GM23338 (cell line): ENCODE measurements around the gene CALCOCO1. TPM values are rescaled to one million over a fixed set of nuclear protein-coding genes. Genes with fewer than 3 reads are reported as not detected.

Source experiments
- ATAC-seq: fragments of 200-7000 bp; cut with Tn5 transposase; 3 replicates; pipeline ENCODE4 v1.9.1; 2020
- DNase-seq: peaks from one replicate; pipeline ENCODE4 v3.0.0-alpha.2; 2015; ENCODE audit warnings: low spot score
- H2AFZ ChIP-seq: fragments of 200-600 bp; sonication (generic); 2 replicates; pipeline ENCODE4 v1.8.0; 2016; ENCODE audit warnings: antibody characterized with exemption, mild to moderate bottlenecking, moderate library complexity
- H3F3A ChIP-seq: fragments of 200-600 bp; sonication (generic); replicated peaks from 2 replicates; pipeline ENCODE4 v1.8.0; 2017; ENCODE audit warnings: antibody characterized with exemption, mixed run types, low read depth
- H3K27ac ChIP-seq: fragments of 200-600 bp; sonication (generic); 2 replicates; pipeline ENCODE4 v1.6.1; 2016; ENCODE audit warnings: low read depth
- H3K27me3 ChIP-seq: fragments of 200-600 bp; sonication (generic); 2 replicates; pipeline ENCODE4 v1.8.0; 2016; ENCODE audit warnings: mild to moderate bottlenecking, mixed run types, moderate library complexity; ENCODE audit not compliant: insufficient read depth
- H3K36me3 ChIP-seq: fragments of 200-600 bp; sonication (generic); 2 replicates; pipeline ENCODE4 v1.8.0; 2016; ENCODE audit warnings: mild to moderate bottlenecking; ENCODE audit not compliant: insufficient read depth
- H3K4me1 ChIP-seq: fragments of 200-600 bp; sonication (generic); 2 replicates; pipeline ENCODE4 v1.8.0; 2016; ENCODE audit warnings: mild to moderate bottlenecking, moderate library complexity; ENCODE audit not compliant: insufficient read depth
- H3K4me2 ChIP-seq: fragments of 200-600 bp; sonication (generic); 2 replicates; pipeline ENCODE4 v1.7.1; 2017; ENCODE audit warnings: mixed run types
- H3K4me3 ChIP-seq: fragments of 200-600 bp; sonication (generic); 2 replicates; pipeline ENCODE4 v1.6.1; 2016; ENCODE audit warnings: mixed run types
- H3K79me2 ChIP-seq: fragments of 200-600 bp; sonication (generic); replicated peaks from 2 replicates; pipeline ENCODE4 v1.8.0; 2017; ENCODE audit warnings: mild to moderate bottlenecking; ENCODE audit not compliant: insufficient read depth
- H3K9me2 ChIP-seq: fragments of 200-600 bp; sonication (generic); 2 replicates; pipeline ENCODE4 v1.8.0; 2017; ENCODE audit not compliant: insufficient read depth
- H4K20me1 ChIP-seq: fragments of 200-600 bp; sonication (generic); replicated peaks from 2 replicates; pipeline ENCODE4 v1.8.0; 2017; ENCODE audit warnings: mild to moderate bottlenecking; ENCODE audit not compliant: insufficient read depth
- H3K27ac Mint-ChIP-seq: 2 replicates; pipeline ENCODE4 v1.8.0; 2020; ENCODE audit warnings: inconsistent platforms, mild to moderate bottlenecking, moderate library complexity, mixed read lengths
- H3K27me3 Mint-ChIP-seq: 3 replicates; pipeline ENCODE4 v1.8.0; 2022; ENCODE audit warnings: low read depth, mild to moderate bottlenecking, moderate library complexity, mixed read lengths, inconsistent platforms; ENCODE audit not compliant: insufficient read depth, poor library complexity
- H3K36me3 Mint-ChIP-seq: 3 replicates; pipeline ENCODE4 v1.8.0; 2021; ENCODE audit warnings: low read depth, mild to moderate bottlenecking, inconsistent platforms, moderate library complexity, mixed read lengths
- H3K4me1 Mint-ChIP-seq: 3 replicates; pipeline ENCODE4 v1.8.0; 2020; ENCODE audit warnings: mild to moderate bottlenecking, inconsistent platforms, mixed read lengths
- H3K4me3 Mint-ChIP-seq: 3 replicates; pipeline ENCODE4 v1.8.0; 2021; ENCODE audit warnings: moderate library complexity, mild to moderate bottlenecking, inconsistent platforms, mixed read lengths
- H3K9me3 Mint-ChIP-seq: 3 replicates; pipeline ENCODE4 v1.8.0; 2020; ENCODE audit warnings: moderate library complexity, mild to moderate bottlenecking, inconsistent platforms, mixed read lengths
- CREB1 ChIP-seq: fragments of 250-450 bp; sonication (Bioruptor Pico); IDR thresholded peaks from 2 replicates; pipeline ENCODE4 v1.5.0; 2020; ENCODE audit warnings: low read depth, mild to moderate bottlenecking, moderate library complexity
- CTCF ChIP-seq, 2 experiments: fragments of 200-600 bp in 1 of 2; sonication (generic) in 1 of 2; conservative IDR thresholded peaks; 2 replicates each; pipeline versions ENCODE4 v1.5.1 to v1.6.1; 2016 to 2017; ENCODE audit warnings: antibody characterized with exemption in 2 of 2, low read depth in 2 of 2, mild to moderate bottlenecking in 2 of 2, moderate library complexity in 1 of 2
- ETS1 ChIP-seq: IDR thresholded peaks from 2 replicates; pipeline ENCODE4 v1.6.1; 2016; ENCODE audit warnings: antibody characterized with exemption
- EZH2 ChIP-seq: fragments of 200-600 bp; sonication (generic); IDR thresholded peaks from one replicate; pipeline ENCODE4 v1.8.0; 2017; ENCODE audit warnings: antibody characterized with exemption, mild to moderate bottlenecking, low read depth; ENCODE audit not compliant: unreplicated experiment
- EZH2phosphoT487 ChIP-seq: fragments of 200-600 bp; sonication (generic); IDR thresholded peaks from one replicate; pipeline ENCODE4 v1.8.1; 2018; ENCODE audit warnings: antibody characterized with exemption; ENCODE audit not compliant: unreplicated experiment
- JUNB ChIP-seq: IDR thresholded peaks from one replicate; pipeline ENCODE4 v1.6.1; 2016; ENCODE audit warnings: antibody characterized with exemption; ENCODE audit not compliant: unreplicated experiment
- NANOG ChIP-seq: IDR thresholded peaks from 2 replicates; pipeline ENCODE4 v1.6.1; 2016; ENCODE audit warnings: antibody characterized with exemption, borderline replicate concordance
- POLR2AphosphoS5 ChIP-seq: IDR thresholded peaks from 2 replicates; pipeline ENCODE4 v1.6.1; 2016; ENCODE audit warnings: antibody characterized with exemption, low read depth
- REST ChIP-seq: IDR thresholded peaks from one replicate; pipeline ENCODE4 v1.6.1; 2018; ENCODE audit warnings: antibody characterized with exemption; ENCODE audit not compliant: unreplicated experiment
- STAT1 ChIP-seq: IDR thresholded peaks from one replicate; pipeline ENCODE4 v1.6.1; 2016; ENCODE audit warnings: antibody characterized with exemption; ENCODE audit not compliant: unreplicated experiment
- ZNF114 ChIP-seq: fragments of 250-450 bp; sonication (Bioruptor Pico); IDR thresholded peaks from 2 replicates; pipeline ENCODE4 v1.5.0; 2020; ENCODE audit warnings: mild to moderate bottlenecking, moderate library complexity
- ZNF331 ChIP-seq: fragments of 250-450 bp; sonication (Bioruptor Pico); IDR thresholded peaks from 2 replicates; pipeline ENCODE4 v1.5.0; 2020; ENCODE audit warnings: low read depth, mild to moderate bottlenecking, moderate library complexity
- polyA plus RNA-seq: library from polyadenylated mRNA; unstranded; fragments of >200 nt; fragmentation: Nextera tagmentation; extraction: Ambion mirVana; gene quantifications from 2 replicates; pipeline ENCODE4 v1.2.1, GENCODE V29; 2016
- total RNA-seq: library from RNA; depleted of rRNA; stranded (reverse); fragments of >200 nt; shearing (Covaris generic); gene quantifications from 2 replicates; pipeline ENCODE4 v1.2.3, GENCODE V29; 2014

Gene CALCOCO1
- total and polyA plus RNA-seq, 2 experiments from 2014 or later: 6.5 to 20.4 TPM

GRCh38 chr12:53735556-53735955 is 8.3 kb upstream of the CALCOCO1 start:
- Mint-ChIP-seq H3K36me3 (no peaks in the 10 kb centered on the region), H3K27ac (no peak overlapping the region), H3K4me3 (no peak overlapping the region), H3K27me3 (peaks cover 46% of the 10 kb centered on the region), H3K9me3 (no peaks in the 10 kb centered on the region; the same call in 2 of the 3 replicates), H3K4me1 (peaks cover 12% of the 10 kb centered on the region)
- H3K79me2 ChIP-seq: no peaks in the 10 kb centered on the region
- H4K20me1 ChIP-seq: no peaks in the 10 kb centered on the region
- no peak overlapping the region for H3K4me2 ChIP-seq
- no peaks in the 10 kb centered on the region for H3F3A ChIP-seq
- no peak overlapping the region for H2AFZ ChIP-seq
- no peaks in the 10 kb centered on the region for H3K9me2 ChIP-seq
- H3K27me3 ChIP-seq: peaks cover 68% of the 10 kb centered on the region
- TF ChIP-seq ZNF331 (CRISPR knock-in tag): no peak
- TF ChIP-seq JUNB: no peak
- TF ChIP-seq EZH2phosphoT487: no peak
- TF ChIP-seq CTCF (conservative IDR thresholded peaks at IDR 0.05; ENCODE audit: low read depth in 2 of 2): no peak
- TF ChIP-seq ZNF114 (CRISPR knock-in tag): no peak
- no peak for TF ChIP-seq NANOG
- TF ChIP-seq ETS1: no peak
- TF ChIP-seq EZH2: no peak
- ATAC-seq: no peak
- H3K4me1 ChIP-seq: peaks cover 7% of the 10 kb centered on the region; the same call in 1 of the 2 replicates
- no peak overlapping the region for H3K27ac ChIP-seq
- no peak overlapping the region for H3K4me3 ChIP-seq
- DNase-seq: no peak
- no peaks in the 10 kb centered on the region for H3K36me3 ChIP-seq

GRCh38 chr12:53734425-53734824 is 7.2 kb upstream of the CALCOCO1 start:
- ATAC-seq (no peak), DNase-seq (no peak)
- Histone ChIP-seq H3K27ac (no peak overlapping the region), H4K20me1 (no peaks in the 10 kb centered on the region), H3K36me3 (no peaks in the 10 kb centered on the region), H3F3A (no peaks in the 10 kb centered on the region), H3K79me2 (no peaks in the 10 kb centered on the region), H3K4me3 (no peak overlapping the region), H3K27me3 (peaks cover 57% of the 10 kb centered on the region), H3K4me1 (peaks cover 7% of the 10 kb centered on the region; the same call in 1 of the 2 replicates), H3K4me2 (no peak overlapping the region), H3K9me2 (no peaks in the 10 kb centered on the region), H2AFZ (no peak overlapping the region)
- no peak overlapping the region for H3K27ac Mint-ChIP-seq
- H3K9me3 Mint-ChIP-seq: peaks cover 2% of the 10 kb centered on the region; the same call in 2 of the 3 replicates
- H3K4me3 Mint-ChIP-seq: no peak overlapping the region
- peaks cover 12% of the 10 kb centered on the region for H3K4me1 Mint-ChIP-seq
- peaks cover 46% of the 10 kb centered on the region for H3K27me3 Mint-ChIP-seq
- H3K36me3 Mint-ChIP-seq: no peaks in the 10 kb centered on the region
- TF ChIP-seq ETS1 (no peak), EZH2phosphoT487 (no peak), JUNB (no peak), CREB1 (CRISPR knock-in tag) (no peak), POLR2AphosphoS5 (no peak), REST (no peak), EZH2 (no peak), NANOG (no peak), ZNF331 (CRISPR knock-in tag) (no peak), STAT1 (no peak)
